GM10266 (cell line): ENCODE measurements around the gene PSME2.
A peak's percentile ranks its signal among the peaks of the same experiment; 100 is the strongest.

ENCODE experiments used
- DNase-seq: peaks from one replicate; pipeline ENCODE4 v3.0.0; 2012; ENCODE audit errors: extremely low spot score
- TF ChIP-seq, protein P1 (sequence below): IDR thresholded peaks from 2 replicates; pipeline ENCODE4 v1.5.1; 2012; ENCODE audit warnings: mild to moderate bottlenecking, low read depth; ENCODE audit not compliant: control insufficient read depth, insufficient read depth; ENCODE audit errors: missing control alignments

PSME2 gene

GRCh38 chr14:24100197-24100981 is 46.0 kb downstream of the PSME2 start:
- DNase-seq: no peak
- TF ChIP-seq, protein P1, sequence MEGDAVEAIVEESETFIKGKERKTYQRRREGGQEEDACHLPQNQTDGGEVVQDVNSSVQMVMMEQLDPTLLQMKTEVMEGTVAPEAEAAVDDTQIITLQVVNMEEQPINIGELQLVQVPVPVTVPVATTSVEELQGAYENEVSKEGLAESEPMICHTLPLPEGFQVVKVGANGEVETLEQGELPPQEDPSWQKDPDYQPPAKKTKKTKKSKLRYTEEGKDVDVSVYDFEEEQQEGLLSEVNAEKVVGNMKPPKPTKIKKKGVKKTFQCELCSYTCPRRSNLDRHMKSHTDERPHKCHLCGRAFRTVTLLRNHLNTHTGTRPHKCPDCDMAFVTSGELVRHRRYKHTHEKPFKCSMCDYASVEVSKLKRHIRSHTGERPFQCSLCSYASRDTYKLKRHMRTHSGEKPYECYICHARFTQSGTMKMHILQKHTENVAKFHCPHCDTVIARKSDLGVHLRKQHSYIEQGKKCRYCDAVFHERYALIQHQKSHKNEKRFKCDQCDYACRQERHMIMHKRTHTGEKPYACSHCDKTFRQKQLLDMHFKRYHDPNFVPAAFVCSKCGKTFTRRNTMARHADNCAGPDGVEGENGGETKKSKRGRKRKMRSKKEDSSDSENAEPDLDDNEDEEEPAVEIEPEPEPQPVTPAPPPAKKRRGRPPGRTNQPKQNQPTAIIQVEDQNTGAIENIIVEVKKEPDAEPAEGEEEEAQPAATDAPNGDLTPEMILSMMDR: no peak

DNA sequence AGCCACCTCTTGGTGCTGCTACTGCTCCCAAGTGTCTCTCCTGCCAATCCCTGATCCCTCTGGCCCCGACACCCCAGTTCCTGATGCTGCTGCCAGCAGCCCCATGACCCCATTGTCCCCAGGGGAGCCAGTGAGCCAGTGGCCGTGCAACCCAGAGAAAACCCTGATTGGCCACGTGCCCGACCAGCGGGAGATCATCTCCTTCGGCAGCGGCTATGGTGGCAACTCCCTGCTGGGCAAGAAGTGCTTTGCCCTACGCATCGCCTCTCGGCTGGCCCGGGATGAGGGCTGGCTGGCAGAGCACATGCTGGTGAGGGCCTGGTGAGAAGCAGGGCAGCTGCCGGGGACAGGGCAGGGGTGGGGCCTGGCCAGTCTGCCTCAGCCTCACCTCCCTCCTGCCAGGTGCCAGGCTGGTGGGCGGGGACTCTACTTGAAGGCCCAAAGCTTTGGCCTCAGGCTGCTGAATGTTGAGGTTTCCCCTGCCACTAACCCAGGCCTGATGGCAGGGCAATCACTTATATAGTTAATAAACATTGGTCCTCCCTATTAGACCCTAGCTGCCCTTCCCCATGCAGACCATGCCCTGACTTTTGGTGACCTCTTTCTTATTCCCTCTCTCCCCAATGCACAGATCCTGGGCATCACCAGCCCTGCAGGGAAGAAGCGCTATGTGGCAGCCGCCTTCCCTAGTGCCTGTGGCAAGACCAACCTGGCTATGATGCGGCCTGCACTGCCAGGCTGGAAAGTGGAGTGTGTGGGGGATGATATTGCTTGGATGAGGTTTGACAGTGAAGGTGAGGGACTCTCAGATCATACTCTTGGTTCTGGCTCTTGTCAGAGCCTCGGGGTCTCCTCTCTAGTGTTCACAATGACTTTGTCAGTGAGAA is 47.2 kb downstream of the PSME2 start:
- TF ChIP-seq, protein P1: no peak
- no peak for DNase-seq

DNA sequence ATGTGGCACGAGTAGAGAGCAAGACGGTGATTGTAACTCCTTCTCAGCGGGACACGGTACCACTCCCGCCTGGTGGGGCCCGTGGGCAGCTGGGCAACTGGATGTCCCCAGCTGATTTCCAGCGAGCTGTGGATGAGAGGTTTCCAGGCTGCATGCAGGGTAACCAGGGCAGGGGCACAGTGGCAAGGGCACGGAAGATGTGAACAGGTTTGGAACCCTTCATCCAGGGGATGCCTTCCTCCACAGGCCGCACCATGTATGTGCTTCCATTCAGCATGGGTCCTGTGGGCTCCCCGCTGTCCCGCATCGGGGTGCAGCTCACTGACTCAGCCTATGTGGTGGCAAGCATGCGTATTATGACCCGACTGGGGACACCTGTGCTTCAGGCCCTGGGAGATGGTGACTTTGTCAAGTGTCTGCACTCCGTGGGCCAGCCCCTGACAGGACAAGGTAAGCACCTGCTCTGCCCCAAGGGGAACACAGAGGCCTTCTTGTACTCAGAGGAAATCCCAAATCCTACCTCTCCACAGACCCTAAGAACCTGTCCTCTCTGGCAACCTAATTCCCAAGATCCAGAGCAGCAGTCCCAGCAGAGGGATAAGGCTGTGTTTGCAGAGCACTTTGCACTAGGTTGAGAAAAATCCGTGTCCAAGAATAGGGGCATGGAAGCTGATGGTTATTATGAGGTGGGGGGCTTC is 48.0 kb downstream of the PSME2 start:
- TF ChIP-seq, protein P1: no peak
- no peak for DNase-seq

GRCh38 chr14:24096545-24097181 is 49.7 kb downstream of the PSME2 start:
- DNase-seq: no peak
- TF ChIP-seq, protein P1: no peak

GRCh38 chr14:24095271-24096068 is 50.9 kb downstream of the PSME2 start:
- peak; percentile 97 for DNase-seq
- TF ChIP-seq, protein P1: no peak

GRCh38 chr14:24094841-24095270 is 51.6 kb downstream of the PSME2 start:
- DNase-seq: no peak
- TF ChIP-seq, protein P1: no peak
